Measurements from ENCODE around the gene NUP133. TPM values are rescaled to one million over a fixed set of nuclear protein-coding genes. Genes with fewer than 3 reads are reported as not detected.

Gene NUP133
- total RNA-seq, 1 donor: 35.1 TPM

GRCh38 chr1:229434005-229434640 lies 74.0 kb downstream of the NUP133 start, which contains the start of gene ACTA1:
Gene ACTA1 (minus strand): TSS chr1:229434094. CDS start chr1:229433115, 979 bp downstream.
- Histone ChIP-seq H2AFZ (ENCODE audit: low read length) (no peak within 1 kb of the TSS), H4K20me1 (ENCODE audit: insufficient read depth, low read length) (no peaks in the 10 kb centered on the region), H3K9me3 (ENCODE audit: low read depth, low read length) (no peaks in the 10 kb centered on the region), H3K4me1 (ENCODE audit: insufficient read depth, low read length) (no peaks in the 10 kb centered on the region), H3K79me2 (ENCODE audit: insufficient read depth, low read length) (no peaks in the 10 kb centered on the region), H3K27me3 (ENCODE audit: insufficient read depth, low read length) (peaks cover 73% of the 10 kb centered on the region), H3K36me3 (ENCODE audit: insufficient read depth, low read length) (no peaks in the 10 kb centered on the region), H3K4me3 (ENCODE audit: insufficient read depth, low read length) (no peak within 1 kb of the TSS), H3K4me2 (ENCODE audit: insufficient read depth, low read length) (no peak within 1 kb of the TSS), H3K27ac (ENCODE audit: low read depth, low read length) (no peak within 1 kb of the TSS)
- no peak for TF ChIP-seq CTCF (IDR thresholded peaks at IDR 0.05; ENCODE audit: extremely low read depth, low read depth, low read length)
- peak; percentile 68 for DNase-seq (ENCODE audit: insufficient read length, low spot score, missing footprints)

GRCh38 chr1:229433364-229434004 lies 74.7 kb downstream of the NUP133 start:
- H3K36me3 ChIP-seq (ENCODE audit: insufficient read depth, low read length): no peaks in the 10 kb centered on the region
- H4K20me1 ChIP-seq (ENCODE audit: insufficient read depth, low read length): no peaks in the 10 kb centered on the region
- H3K9me3 ChIP-seq (ENCODE audit: low read depth, low read length): no peaks in the 10 kb centered on the region
- H2AFZ ChIP-seq (ENCODE audit: low read length): no peak overlapping the region
- no peak for TF ChIP-seq CTCF (IDR thresholded peaks at IDR 0.05; ENCODE audit: extremely low read depth, low read depth, low read length)
- H3K79me2 ChIP-seq (ENCODE audit: insufficient read depth, low read length): no peaks in the 10 kb centered on the region
- peak; percentile 73 for DNase-seq (ENCODE audit: insufficient read length, low spot score, missing footprints)
- H3K4me2 ChIP-seq (ENCODE audit: insufficient read depth, low read length): no peak overlapping the region
- H3K27ac ChIP-seq (ENCODE audit: low read depth, low read length): no peak overlapping the region
- no peak overlapping the region for H3K4me3 ChIP-seq (ENCODE audit: insufficient read depth, low read length)
- no peaks in the 10 kb centered on the region for H3K4me1 ChIP-seq (ENCODE audit: insufficient read depth, low read length)
- peaks cover 73% of the 10 kb centered on the region for H3K27me3 ChIP-seq (ENCODE audit: insufficient read depth, low read length)

- Histone ChIP-seq H3K79me2 (ENCODE audit: insufficient read depth, low read length) (no peaks in the 10 kb centered on the region), H3K4me1 (ENCODE audit: insufficient read depth, low read length) (no peaks in the 10 kb centered on the region), H2AFZ (ENCODE audit: low read length) (no peak overlapping the region), H3K4me2 (ENCODE audit: insufficient read depth, low read length) (no peak overlapping the region), H4K20me1 (ENCODE audit: insufficient read depth, low read length) (no peaks in the 10 kb centered on the region), H3K9me3 (ENCODE audit: low read depth, low read length) (no peaks in the 10 kb centered on the region), H3K4me3 (ENCODE audit: insufficient read depth, low read length) (no peak overlapping the region), H3K27ac (ENCODE audit: low read depth, low read length) (no peak overlapping the region), H3K27me3 (ENCODE audit: insufficient read depth, low read length) (peaks cover 75% of the 10 kb centered on the region), H3K36me3 (ENCODE audit: insufficient read depth, low read length) (no peaks in the 10 kb centered on the region)
- peak; percentile 75 for DNase-seq (ENCODE audit: insufficient read length, low spot score, missing footprints)
- no peak for TF ChIP-seq CTCF (IDR thresholded peaks at IDR 0.05; ENCODE audit: extremely low read depth, low read depth, low read length)
Measured at GRCh38 chr1:229432905-229433304, 75.2 kb downstream of the NUP133 start.

- Histone ChIP-seq H3K79me2 (ENCODE audit: insufficient read depth, low read length) (no peaks in the 10 kb centered on the region), H3K27ac (ENCODE audit: low read depth, low read length) (no peak overlapping the region), H3K27me3 (ENCODE audit: insufficient read depth, low read length) (peaks cover 75% of the 10 kb centered on the region), H3K4me2 (ENCODE audit: insufficient read depth, low read length) (no peak overlapping the region), H4K20me1 (ENCODE audit: insufficient read depth, low read length) (no peaks in the 10 kb centered on the region), H3K36me3 (ENCODE audit: insufficient read depth, low read length) (no peaks in the 10 kb centered on the region), H3K4me1 (ENCODE audit: insufficient read depth, low read length) (no peaks in the 10 kb centered on the region), H3K4me3 (ENCODE audit: insufficient read depth, low read length) (no peak overlapping the region), H3K9me3 (ENCODE audit: low read depth, low read length) (no peaks in the 10 kb centered on the region), H2AFZ (ENCODE audit: low read length) (no peak overlapping the region)
- TF ChIP-seq CTCF (IDR thresholded peaks at IDR 0.05; ENCODE audit: extremely low read depth, low read depth, low read length): no peak
- DNase-seq (ENCODE audit: insufficient read length, low spot score, missing footprints): no peak
Measured at GRCh38 chr1:229432116-229432461, 76.1 kb downstream of the NUP133 start.

Measured in osteoblast (primary cell).